Smooth muscle cell (in vitro differentiated cells): ENCODE measurements around the gene IFT25. TPM values are rescaled to one million over a fixed set of nuclear protein-coding genes. Genes with fewer than 3 reads are reported as not detected.
"Not testable (repeated sequence)": the region's sequence is repeated elsewhere in the genome, so short reads cannot be mapped to it uniquely, and the experiment has no call there.

Source experiments
- DNase-seq: peaks from one replicate; lab custom pipeline; 2025; ENCODE audit not compliant: unreplicated experiment; lab: John Stamatoyannopoulos, UW
- H2AFZ ChIP-seq: fragments of 200-600 bp; sonication (generic); 2 replicates; pipeline ENCODE4 v1.6.0; 2016; ENCODE audit warnings: antibody characterized with exemption, low read depth, mild to moderate bottlenecking
- H3F3A ChIP-seq: fragments of 200-600 bp; sonication (generic); 2 replicates; pipeline ENCODE4 v1.6.0; 2017; ENCODE audit warnings: antibody characterized with exemption, low read depth
- H3K27ac ChIP-seq: fragments of 200-600 bp; sonication (generic); 2 replicates; pipeline ENCODE4 v1.5.1; 2016; ENCODE audit warnings: low read depth, mild to moderate bottlenecking
- H3K27me3 ChIP-seq: fragments of 200-600 bp; sonication (generic); 2 replicates; pipeline ENCODE4 v1.6.1; 2016; ENCODE audit warnings: low read depth, mild to moderate bottlenecking
- H3K36me3 ChIP-seq: fragments of 200-600 bp; sonication (generic); 2 replicates; pipeline ENCODE4 v1.5.1; 2016; ENCODE audit warnings: low read depth
- H3K4me1 ChIP-seq: fragments of 200-600 bp; sonication (generic); 2 replicates; pipeline ENCODE4 v1.5.1; 2016; ENCODE audit warnings: low read depth
- H3K4me2 ChIP-seq: fragments of 200-600 bp; sonication (generic); 2 replicates; pipeline ENCODE4 v1.6.0; 2016; ENCODE audit warnings: mild to moderate bottlenecking
- H3K4me3 ChIP-seq: fragments of 200-600 bp; sonication (generic); 2 replicates; pipeline ENCODE4 v1.5.1; 2016; ENCODE audit warnings: mild to moderate bottlenecking
- H3K79me2 ChIP-seq: fragments of 200-600 bp; sonication (generic); 2 replicates; pipeline ENCODE4 v1.6.0; 2016; ENCODE audit warnings: low read depth, mild to moderate bottlenecking
- H3K9ac ChIP-seq: fragments of 200-600 bp; sonication (generic); 2 replicates; pipeline ENCODE4 v1.6.0; 2016; ENCODE audit warnings: low read depth
- H3K9me3 ChIP-seq: fragments of 200-600 bp; sonication (generic); replicated peaks from 2 replicates; pipeline ENCODE4 v1.5.1; 2016; ENCODE audit warnings: low read depth
- H4K20me1 ChIP-seq: fragments of 200-600 bp; sonication (generic); 2 replicates; pipeline ENCODE4 v1.6.0; 2016; ENCODE audit warnings: low read depth
- CTCF ChIP-seq: fragments of 200-600 bp; sonication (generic); IDR thresholded peaks from 2 replicates; pipeline ENCODE4 v1.5.1; 2017; ENCODE audit warnings: borderline replicate concordance, mild to moderate bottlenecking, antibody characterized with exemption; ENCODE audit not compliant: insufficient read depth, poor library complexity, severe bottlenecking
- WGBS: methylation state at CpG from one replicate; pipeline ENCODE4 v1.1.7; 2016; ENCODE audit warnings: low lambda C conversion rate; 5-methylcytosine and 5-hydroxymethylcytosine counted together
- polyA plus RNA-seq: library from polyadenylated mRNA; unstranded; fragments of >200 nt; fragmentation: Nextera tagmentation; extraction: Ambion mirVana; gene quantifications from 2 replicates; pipeline ENCODE4 v1.2.1, GENCODE V29; 2016
- total RNA-seq: library from RNA; depleted of rRNA; stranded (reverse); fragments of >200 nt; gene quantifications from 2 replicates; pipeline ENCODE4 v1.2.3, GENCODE V29; 2014

IFT25 gene
- total RNA-seq, result 23.3 and 27.4 TPM in 2 replicates
- 45.1 and 46.3 TPM in 2 replicates for polyA plus RNA-seq

GRCh38 chr1:53945433-53946251 lies at the start of gene IFT25:
IFT25 (minus strand) TSS chr1:53945699; CDS start chr1:53940082, 5,617 bp downstream.
- 3% methylated on average over 17 of the region's 90 CpGs for WGBS
- Histone ChIP-seq H3K27me3 (no peaks in the 10 kb centered on the region), H3K4me3 (peak within 1 kb of the TSS; percentile 100), H2AFZ (peak within 1 kb of the TSS; percentile 100), H3F3A (no peaks in the 10 kb centered on the region), H3K9ac (peak within 1 kb of the TSS; percentile 88), H3K4me1 (peaks cover 9% of the 10 kb centered on the region), H3K36me3 (no peaks in the 10 kb centered on the region), H3K9me3 (no peaks in the 10 kb centered on the region), H4K20me1 (peaks cover 36% of the 10 kb centered on the region), H3K79me2 (peaks cover 82% of the 10 kb centered on the region), H3K4me2 (peak within 1 kb of the TSS; percentile 97), H3K27ac (peak within 1 kb of the TSS; percentile 74)
- no peak for TF ChIP-seq CTCF
- peak; percentile 99 for DNase-seq

GRCh38 chr1:53994516-53994915 lies 49.0 kb upstream of the IFT25 start:
- not testable (repeated sequence) for H3K27me3 ChIP-seq, H3K4me2 ChIP-seq, H3K4me3 ChIP-seq, H4K20me1 ChIP-seq, H2AFZ ChIP-seq, DNase-seq, H3F3A ChIP-seq, H3K9me3 ChIP-seq, H3K27ac ChIP-seq, H3K9ac ChIP-seq, H3K4me1 ChIP-seq, H3K36me3 ChIP-seq, H3K79me2 ChIP-seq
- WGBS, result 90% methylated on average over 2 of the region's 2 CpGs

GRCh38 chr1:53992085-53992874 lies 46.8 kb upstream of the IFT25 start:
- TF ChIP-seq CTCF, result peak; percentile 16
- no peak overlapping the region for H3K4me2 ChIP-seq
- H3K9me3 ChIP-seq, result no peaks in the 10 kb centered on the region
- no peaks in the 10 kb centered on the region for H3K36me3 ChIP-seq
- H2AFZ ChIP-seq, result no peak overlapping the region
- H3K4me3 ChIP-seq, result no peak overlapping the region
- no peaks in the 10 kb centered on the region for H3K27me3 ChIP-seq
- WGBS, result 77% methylated on average over 4 of the region's 4 CpGs
- no peaks in the 10 kb centered on the region for H4K20me1 ChIP-seq
- no peaks in the 10 kb centered on the region for H3K4me1 ChIP-seq
- H3F3A ChIP-seq, result no peaks in the 10 kb centered on the region
- no peaks in the 10 kb centered on the region for H3K79me2 ChIP-seq
- DNase-seq, result no peak
- H3K27ac ChIP-seq, result no peak overlapping the region
- no peak overlapping the region for H3K9ac ChIP-seq

GRCh38 chr1:53987880-53988279 lies 42.4 kb upstream of the IFT25 start:
- TF ChIP-seq CTCF, result no peak
- 49% methylated on average over 2 of the region's 2 CpGs for WGBS
- Histone ChIP-seq H3K4me1 (peaks cover 4% of the 10 kb centered on the region), H3K9ac (no peak overlapping the region), H3K27ac (no peak overlapping the region), H3K9me3 (no peaks in the 10 kb centered on the region), H2AFZ (no peak overlapping the region), H3F3A (no peaks in the 10 kb centered on the region), H3K27me3 (no peaks in the 10 kb centered on the region), H3K4me2 (no peak overlapping the region), H3K4me3 (no peak overlapping the region), H3K79me2 (no peaks in the 10 kb centered on the region), H4K20me1 (no peaks in the 10 kb centered on the region), H3K36me3 (no peaks in the 10 kb centered on the region)
- no peak for DNase-seq
